ENCODE data around the gene CLMN.

Gene CLMN

DNA sequence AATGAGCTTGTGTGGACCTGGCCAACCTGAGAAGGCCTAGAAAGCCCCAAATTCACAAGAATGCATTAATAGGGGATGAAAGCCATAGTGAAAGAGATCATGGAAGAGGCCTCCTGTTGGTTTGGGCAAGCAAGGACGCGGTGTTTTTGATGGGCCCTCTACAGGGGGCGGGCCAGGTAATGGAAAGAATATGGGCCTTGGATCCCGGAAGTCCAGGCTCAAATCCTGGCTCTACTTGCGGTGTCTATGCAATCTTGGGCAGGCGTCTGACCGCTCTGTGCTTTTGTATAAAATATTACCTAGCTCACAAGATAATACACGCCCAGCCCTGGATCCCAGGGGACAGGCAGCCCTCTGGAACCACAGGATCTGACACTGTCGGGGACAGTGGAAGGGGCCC lies 41.1 kb upstream of the CLMN start:
- no peak for DNase-seq (ENCODE audit: low read depth in 2 of 2)
- no peak overlapping the region for H3K4me3 ChIP-seq (replicated peaks in 1 of 2; ENCODE audit: low read depth in 2 of 2, low read length in 2 of 2)
- TF ChIP-seq CTCF (IDR thresholded peaks at IDR 0.05; ENCODE audit: low read depth, low read length), result no peak

DNA sequence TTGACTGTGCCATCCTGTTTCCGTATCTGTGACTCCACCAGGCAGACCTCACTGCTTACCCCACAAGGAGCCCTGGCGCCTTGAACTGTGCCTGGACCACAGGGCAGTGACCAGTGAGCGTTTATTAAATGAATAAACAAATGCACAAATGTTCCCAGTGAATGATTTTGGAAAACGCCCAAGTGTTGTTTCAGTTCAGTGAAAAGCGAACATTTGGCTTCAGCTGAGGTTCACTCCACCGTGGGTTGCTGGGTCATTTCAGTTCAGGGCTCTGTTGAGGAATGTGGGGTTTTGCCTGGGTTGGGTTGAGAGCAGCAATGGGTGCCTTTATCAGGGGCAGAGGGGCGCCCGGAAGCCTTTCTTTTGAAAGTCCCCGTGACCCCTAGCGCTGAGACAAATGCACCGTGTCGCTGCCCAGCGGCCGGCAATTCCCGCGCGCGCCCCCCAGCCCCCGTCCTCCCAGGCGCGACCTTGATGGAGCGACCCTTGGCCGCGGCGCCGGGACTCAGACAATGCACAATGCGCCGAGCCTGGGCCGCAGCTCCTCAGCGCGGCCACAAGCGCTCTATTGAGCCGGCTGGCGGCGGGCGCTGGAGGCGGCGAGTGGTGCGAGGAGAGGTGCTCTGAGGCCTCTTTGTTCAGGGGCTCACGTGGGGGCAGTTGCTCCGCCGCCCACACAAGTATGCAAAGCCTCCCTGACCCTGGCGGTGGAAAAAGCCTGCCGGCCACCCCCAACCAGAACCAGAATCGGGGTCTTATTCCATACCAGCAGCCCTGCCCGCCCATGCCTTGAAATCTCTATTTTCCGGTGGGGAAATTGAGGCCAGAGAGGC lies 40.5 kb upstream of the CLMN start:
- H3K4me3 ChIP-seq (replicated peaks in 1 of 2; ENCODE audit: low read depth in 2 of 2, low read length in 2 of 2), result no peak overlapping the region
- peak in 1 of 2 donors; percentile 27 for DNase-seq (ENCODE audit: low read depth in 2 of 2)
- TF ChIP-seq CTCF (IDR thresholded peaks at IDR 0.05; ENCODE audit: low read depth, low read length), result no peak

DNA sequence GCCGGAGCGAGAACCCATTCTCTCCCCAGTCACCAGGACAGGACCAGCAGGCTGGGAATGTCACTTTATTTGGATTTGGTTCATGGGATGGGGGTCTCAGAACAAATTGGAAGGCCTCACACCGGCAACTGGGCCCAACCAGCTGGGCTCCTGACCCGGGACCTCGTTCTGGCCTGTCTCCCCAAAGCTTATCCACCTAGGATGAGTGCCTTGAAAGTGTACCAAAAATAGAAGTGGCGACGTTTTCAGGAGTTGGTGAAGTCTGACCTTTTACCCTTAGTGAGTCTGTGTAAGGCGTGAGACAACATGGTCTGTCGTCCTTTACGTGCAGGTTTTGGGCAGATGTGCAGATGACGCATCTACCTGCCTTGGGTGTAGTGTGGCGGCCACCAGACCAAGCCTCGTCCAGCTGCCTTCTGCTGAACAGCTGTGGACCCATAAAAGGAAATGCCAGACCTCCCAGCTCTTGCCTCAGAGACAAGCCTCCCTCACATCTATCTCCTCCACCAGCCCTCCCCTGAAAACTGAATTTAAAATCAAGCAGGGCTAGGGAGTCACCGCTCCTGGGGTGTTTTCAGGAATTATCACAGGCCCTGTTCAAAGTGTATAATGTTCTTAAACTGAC lies 36.6 kb upstream of the CLMN start:
- no peak for TF ChIP-seq CTCF (IDR thresholded peaks at IDR 0.05; ENCODE audit: low read depth, low read length)
- DNase-seq (ENCODE audit: low read depth in 2 of 2), result peak in 1 of 2 donors; percentile 9

GRCh38 chr14:95355422-95355821 lies 35.7 kb upstream of the CLMN start:
- peak in 1 of 2 donors; percentile 12 for DNase-seq (ENCODE audit: low read depth in 2 of 2)
- H3K4me3 ChIP-seq (replicated peaks in 1 of 2; ENCODE audit: low read depth in 2 of 2, low read length in 2 of 2), result no peak overlapping the region
- no peak for TF ChIP-seq CTCF (IDR thresholded peaks at IDR 0.05; ENCODE audit: low read depth, low read length)

More for the DNA sequence above, 36.6 kb upstream of the CLMN start:
- H3K4me3 ChIP-seq (replicated peaks in 1 of 2; ENCODE audit: low read depth in 2 of 2, low read length in 2 of 2), result no peak overlapping the region

DNA sequence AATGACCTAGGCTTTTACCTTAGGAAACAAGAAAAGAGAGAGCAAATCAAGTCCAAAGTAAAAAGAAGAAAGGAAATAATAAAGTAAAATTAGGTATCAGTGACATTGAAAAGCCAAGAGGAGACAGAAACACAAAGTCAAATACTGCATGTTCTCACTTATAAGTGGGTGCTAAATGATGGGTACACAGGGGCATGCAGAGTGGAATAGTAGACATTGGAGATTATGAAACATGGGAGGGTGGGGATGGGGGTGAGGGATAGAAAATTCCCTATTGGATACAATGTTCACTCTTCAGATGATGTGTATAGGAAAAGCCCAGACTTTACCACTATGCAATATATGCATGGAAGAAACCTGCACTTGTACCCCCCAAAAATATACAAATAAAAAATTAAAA lies 35.1 kb upstream of the CLMN start:
- TF ChIP-seq CTCF (IDR thresholded peaks at IDR 0.05; ENCODE audit: low read depth, low read length), result no peak
- H3K4me3 ChIP-seq (replicated peaks in 1 of 2; ENCODE audit: low read depth in 2 of 2, low read length in 2 of 2), result no peak overlapping the region
- no peak for DNase-seq (ENCODE audit: low read depth in 2 of 2)

GRCh38 chr14:95353664-95354063 lies 34.0 kb upstream of the CLMN start:
- no peak for DNase-seq (ENCODE audit: low read depth in 2 of 2)
- no peak for TF ChIP-seq CTCF (IDR thresholded peaks at IDR 0.05; ENCODE audit: low read depth, low read length)
- H3K4me3 ChIP-seq (replicated peaks in 1 of 2; ENCODE audit: low read depth in 2 of 2, low read length in 2 of 2), result no peak overlapping the region

All from cardiac fibroblast (primary cell).